GM21723 (cell line): Measurements from ENCODE around the gene PDGFD.

Experiments used
- ATAC-seq: cut with Tn5 transposase; IDR thresholded peaks from one replicate; pipeline ENCODE4 v1.9.1; 2021; ENCODE audit warnings: mild to moderate bottlenecking, moderate library complexity; ENCODE audit not compliant: unreplicated experiment

Gene PDGFD

DNA sequence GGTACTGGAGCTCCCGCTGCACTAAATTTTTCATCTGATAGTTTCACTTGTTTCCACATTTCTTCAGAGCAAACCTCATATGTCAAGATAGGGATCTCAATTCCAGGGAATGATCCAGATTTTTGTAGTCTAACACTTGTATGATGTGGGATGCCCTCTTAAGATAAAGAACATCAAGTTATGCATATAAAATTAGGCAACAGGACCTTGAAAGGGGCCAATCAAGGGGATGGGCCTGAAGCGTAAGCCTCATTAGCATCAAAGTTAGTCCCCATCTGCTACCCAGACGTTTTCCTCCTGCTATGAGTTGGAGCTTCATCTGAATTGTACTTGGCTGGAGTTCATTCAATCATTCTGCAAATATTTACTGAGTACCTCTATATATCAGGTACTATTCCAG is 17.5 kb downstream of the PDGFD start:
- ATAC-seq = no peak

GRCh38 chr11:104145062-104145461 is 18.9 kb downstream of the PDGFD start:
- ATAC-seq = no peak

DNA sequence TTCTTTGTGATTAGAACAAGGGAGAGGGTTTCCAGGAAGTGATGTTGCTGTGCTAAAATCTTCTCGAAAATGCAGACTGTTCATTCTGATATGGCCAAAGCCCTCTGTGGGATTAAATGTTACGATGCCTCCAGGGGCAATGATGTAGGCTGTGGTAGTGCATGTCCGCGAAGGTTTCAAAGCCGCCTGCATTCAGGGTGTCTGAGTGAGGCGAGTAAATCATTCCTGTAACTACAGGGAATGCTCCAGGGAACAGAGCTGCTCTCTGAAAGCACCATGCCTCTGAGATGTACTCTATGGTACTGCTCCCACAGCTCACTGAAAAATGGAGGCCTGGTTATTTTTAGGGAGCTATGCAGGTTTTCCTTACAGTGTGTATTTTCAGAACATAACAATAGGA is 21.2 kb downstream of the PDGFD start:
- ATAC-seq = no peak

- no peak for ATAC-seq
Observed at GRCh38 chr11:104136861-104137260, 27.1 kb downstream of the PDGFD start.

DNA sequence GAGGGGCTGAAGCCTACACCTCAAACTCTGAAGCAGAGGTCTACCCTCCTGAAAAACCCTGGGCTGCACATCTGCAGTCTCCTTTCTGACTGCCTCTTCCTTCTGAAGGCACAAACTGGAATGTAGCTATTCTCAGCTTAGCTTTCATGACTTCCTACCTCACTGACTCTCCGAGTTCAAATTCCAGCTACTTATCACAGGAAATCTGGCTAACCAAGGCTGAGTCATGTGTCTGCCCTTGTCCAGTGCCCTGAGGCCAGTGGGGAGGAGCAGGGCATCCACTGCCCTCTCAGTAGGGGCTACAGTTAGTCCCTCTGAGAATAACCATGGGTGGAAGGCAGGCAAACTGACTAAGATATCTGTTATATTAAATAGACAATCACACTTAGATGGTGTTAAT is 29.2 kb downstream of the PDGFD start:
- ATAC-seq = no peak

DNA sequence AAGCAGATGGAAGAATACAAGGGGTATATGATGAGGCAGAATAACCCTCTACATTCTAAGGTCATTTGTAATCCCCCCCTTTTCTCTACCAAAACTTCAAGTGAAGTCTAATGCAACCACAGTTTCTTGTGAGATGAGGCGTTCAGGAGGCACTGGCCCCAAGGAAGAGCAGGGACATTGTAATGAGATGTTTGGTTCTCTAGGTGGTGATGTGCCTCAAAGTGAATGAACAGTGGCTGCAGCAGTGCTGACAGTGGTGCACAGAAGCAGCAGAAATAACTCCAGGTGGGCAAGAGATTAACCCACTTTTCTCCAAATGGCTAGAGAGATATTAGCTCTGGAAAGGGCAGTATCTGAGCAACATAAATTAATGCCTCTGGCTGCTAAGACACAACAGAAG is 33.8 kb downstream of the PDGFD start:
- ATAC-seq = no peak

DNA sequence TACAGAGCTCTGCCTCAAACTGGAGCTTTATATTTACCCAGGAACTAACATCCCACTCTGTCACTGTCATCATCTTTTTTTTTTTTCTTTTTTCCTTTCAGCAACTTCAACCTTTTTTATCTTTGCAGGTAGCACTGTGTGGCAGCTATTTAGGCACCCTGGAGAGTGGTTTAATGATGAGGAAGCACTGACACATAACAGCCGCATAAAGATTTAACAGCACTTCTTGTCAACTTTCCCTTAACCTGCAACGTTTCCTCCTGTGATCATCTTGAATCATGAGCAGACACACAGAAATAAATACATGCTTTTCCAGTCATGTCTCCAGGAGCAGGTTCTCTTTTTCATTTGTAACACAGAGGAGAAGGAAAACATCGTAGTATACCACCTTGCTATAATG is 34.8 kb downstream of the PDGFD start:
- ATAC-seq = no peak

DNA sequence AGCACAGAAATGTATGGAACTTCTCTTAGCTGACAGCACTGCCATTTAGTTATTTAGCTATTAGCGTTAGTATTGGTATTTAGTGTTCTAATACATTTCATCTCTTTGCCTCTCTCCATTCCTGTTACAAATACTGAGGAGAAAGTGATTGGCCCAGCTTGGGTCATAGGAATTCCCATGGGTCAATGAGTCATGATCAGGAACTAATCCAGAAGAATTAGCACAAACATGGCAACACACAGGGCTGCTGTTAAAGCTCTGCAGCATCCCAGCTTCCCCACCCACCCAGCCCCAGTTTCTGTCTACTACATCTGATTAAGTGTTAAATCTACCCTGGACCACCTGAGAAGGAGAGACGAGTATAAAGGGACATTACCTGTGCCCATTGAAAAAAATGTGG is 36.1 kb downstream of the PDGFD start:
- no peak for ATAC-seq

DNA sequence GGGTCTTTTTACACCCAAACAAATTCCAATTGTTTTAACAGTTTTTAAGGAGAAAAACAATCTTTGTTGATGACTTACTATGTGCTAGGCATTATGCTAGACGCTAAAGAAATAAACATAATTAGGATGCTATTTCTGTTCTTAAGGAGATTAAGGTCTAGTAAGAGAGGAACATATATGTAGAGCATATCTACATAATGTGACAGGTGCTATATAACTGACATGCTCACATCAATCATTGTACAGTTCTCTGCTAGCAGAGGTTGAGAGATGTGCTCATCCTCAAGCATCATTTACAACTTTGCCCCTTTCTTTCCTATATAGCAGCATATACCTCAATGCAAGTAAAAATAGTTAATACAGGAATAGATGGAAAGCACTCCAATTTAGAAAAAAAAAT is 37.5 kb downstream of the PDGFD start:
- no peak for ATAC-seq

GRCh38 chr11:104124979-104125378 is 39.0 kb downstream of the PDGFD start:
- ATAC-seq = no peak

- no peak for ATAC-seq
Observed at GRCh38 chr11:104122836-104123235, 41.1 kb downstream of the PDGFD start.

DNA sequence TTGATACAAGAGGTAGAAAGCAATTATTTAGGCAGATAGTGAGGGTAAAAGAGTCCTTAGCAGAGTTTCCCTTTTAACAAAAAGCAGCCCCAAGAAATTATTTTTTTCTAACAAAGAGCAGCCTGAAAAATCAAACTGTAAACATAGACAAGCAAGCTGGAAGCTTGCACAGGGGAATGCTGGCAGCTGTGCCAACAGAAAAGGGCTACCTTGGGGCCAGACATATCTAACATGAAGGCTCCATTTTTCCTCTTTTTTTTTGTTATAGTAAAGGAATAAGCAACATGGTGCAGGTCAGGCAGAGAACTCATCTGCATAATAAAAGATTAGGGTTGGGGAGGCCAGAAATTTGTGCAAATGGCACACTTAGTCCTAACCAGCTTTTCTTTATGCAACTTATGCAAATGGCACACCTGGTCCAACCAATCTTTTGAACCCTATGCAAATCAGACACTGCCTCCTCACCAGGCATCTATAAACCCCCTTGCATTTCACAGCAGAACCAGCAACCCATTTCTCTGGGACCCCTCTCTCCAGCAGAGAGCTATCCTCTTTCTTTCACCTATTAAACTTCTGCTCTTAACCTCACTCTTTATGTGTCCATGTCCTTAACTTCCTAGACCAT is 41.8 kb downstream of the PDGFD start:
- no peak for ATAC-seq

- no peak for ATAC-seq
Observed at GRCh38 chr11:104120493-104121137, 43.3 kb downstream of the PDGFD start.

GRCh38 chr11:104118105-104118744 is 45.7 kb downstream of the PDGFD start:
- ATAC-seq = no peak

- no peak for ATAC-seq
Observed at GRCh38 chr11:104113541-104113940, 50.4 kb downstream of the PDGFD start.

DNA sequence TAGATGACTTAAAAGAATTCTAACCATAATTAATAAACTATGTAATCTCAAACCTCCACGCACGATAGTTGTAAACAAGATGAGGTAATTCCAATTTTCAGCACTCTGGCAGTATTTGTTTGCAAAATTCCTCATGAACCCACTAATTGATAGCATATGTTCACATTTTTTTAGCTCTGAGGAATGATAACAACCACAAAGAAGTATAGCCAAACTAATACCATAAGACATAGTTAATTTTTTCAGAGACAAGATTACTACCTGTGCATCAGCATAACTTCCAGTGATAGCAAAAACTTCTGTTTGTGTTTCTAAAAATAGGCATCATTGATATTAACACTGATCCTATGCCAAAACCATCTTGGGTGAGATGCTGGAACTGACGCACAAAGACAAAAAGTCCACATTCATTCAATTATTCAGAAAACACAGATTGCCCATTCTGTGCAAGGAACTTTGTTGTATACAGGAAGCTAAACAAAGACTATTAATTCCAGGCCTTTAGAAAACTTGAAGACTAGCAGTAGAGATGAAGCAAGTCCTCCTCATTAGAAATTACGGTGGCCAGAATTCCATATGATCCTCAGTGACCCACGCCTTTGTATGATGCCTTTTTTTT is 57.7 kb downstream of the PDGFD start:
- no peak for ATAC-seq

DNA sequence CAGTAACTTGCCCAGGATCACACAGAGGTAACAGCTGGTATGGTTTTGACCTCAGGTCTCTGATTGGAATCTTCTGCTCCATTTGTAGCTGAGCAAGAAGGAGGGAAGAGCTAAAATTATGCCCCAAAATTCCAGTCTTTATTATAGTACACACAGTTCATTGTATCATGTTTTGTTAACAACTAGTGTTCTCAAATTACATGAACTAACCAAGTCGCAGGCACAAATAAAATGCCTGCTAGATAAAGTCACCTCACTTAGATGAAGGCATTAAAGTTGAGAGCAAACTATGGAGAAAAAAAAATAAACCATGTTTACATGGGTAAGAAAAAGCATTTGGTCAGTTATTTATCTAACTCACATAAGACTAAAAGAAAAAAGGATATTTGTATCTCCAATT is 58.8 kb downstream of the PDGFD start:
- no peak for ATAC-seq

DNA sequence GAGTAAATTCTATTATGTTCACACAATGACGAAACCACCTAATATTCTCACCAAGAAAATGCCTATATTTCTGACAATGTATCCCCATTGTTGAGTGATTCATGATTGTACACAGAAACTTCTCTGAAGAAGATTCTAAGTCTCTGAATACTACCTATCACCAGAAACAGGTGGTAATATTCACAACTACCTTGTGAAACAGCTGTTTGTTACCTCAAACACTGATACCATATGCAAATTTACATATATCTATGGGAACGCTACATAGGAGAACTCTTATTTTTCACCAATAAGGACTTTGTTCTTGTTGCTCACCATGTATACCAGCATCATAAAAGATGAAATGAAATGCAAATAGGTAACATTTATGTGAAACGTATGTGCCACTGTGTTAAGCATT is 59.3 kb downstream of the PDGFD start:
- ATAC-seq = no peak

- ATAC-seq = no peak
Observed at GRCh38 chr11:104104201-104104600, 59.7 kb downstream of the PDGFD start.

DNA sequence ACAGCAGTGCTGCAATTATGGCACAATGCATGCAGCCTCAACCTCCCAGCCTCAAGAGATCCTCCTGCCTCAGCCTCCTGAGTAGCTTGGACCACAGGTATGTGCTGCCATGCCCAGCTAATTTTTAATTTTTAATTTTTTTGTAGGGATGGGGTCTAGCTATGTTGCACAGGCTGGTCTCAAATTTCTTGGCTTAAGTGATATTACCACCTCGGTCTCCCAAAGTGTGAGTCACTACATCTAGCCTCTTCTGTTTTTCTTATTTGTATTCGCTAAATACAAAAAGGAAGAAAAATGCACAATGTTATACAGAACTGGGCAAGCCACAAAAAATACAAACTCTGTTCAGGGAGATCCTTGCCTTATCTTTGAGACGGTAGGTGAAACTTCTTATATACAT is 65.4 kb downstream of the PDGFD start:
- no peak for ATAC-seq

DNA sequence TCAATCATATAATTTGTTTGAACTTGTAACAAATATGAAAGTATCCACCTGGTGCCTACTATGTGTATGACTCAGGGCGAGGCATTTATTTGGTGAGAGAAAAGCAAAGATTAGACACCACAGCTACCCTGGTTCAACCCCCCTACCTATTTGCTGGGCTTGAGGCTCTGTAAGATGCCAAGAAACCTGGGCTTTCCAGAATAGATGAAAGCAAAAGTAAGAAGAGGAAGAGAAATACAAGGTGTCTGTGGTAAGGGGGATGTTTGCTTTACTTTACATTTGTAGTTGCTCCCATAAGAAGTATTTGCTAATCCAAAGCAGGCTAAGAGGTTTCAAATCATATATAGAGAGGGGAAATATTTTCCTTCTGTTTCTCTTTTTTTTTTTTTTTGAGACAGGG is 65.8 kb downstream of the PDGFD start:
- no peak for ATAC-seq

DNA sequence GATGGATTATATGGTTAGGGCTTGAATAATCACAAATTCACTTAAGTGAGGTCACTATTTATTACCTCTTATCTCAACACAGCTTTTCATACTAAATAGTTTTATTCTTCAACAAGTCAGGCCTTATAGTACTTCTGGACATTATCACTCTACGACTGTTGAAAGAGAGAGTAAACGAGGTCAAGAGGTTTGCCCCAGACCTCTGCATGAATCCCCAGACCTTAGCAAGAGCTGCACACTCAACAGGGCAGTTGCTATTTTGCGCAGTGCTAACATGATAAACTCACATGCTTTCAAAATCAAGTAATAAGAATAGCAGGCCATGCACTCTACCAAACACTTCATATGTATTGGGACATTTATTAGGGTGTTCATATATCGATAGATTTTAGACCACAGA is 67.0 kb downstream of the PDGFD start:
- no peak for ATAC-seq
